K562 (cell line): ENCODE results near the gene GSTM2. TPM values are rescaled to one million over a fixed set of nuclear protein-coding genes. Genes with fewer than 3 reads are reported as not detected.

Experiments
- CTCFL ChIP-seq: IDR thresholded peaks from 2 replicates; pipeline ENCODE4 v1.6.1; 2011; ENCODE audit warnings: borderline replicate concordance, low read depth, mild to moderate bottlenecking, moderate library complexity, low read length; ENCODE audit not compliant: insufficient read depth, poor library complexity, severe bottlenecking
- HNRNPK ChIP-seq: fragments of 200-400 bp; formaldehyde crosslinking; IDR thresholded peaks from one replicate; pipeline ENCODE4 v1.6.1; 2018; ENCODE audit warnings: mild to moderate bottlenecking, low read depth, low read length; ENCODE audit not compliant: poor library complexity, severe bottlenecking
- RAD51 ChIP-seq: fragments of 450-650 bp; IDR thresholded peaks from 2 replicates; pipeline ENCODE4 v1.7.1; 2016; ENCODE audit warnings: low read depth, mild to moderate bottlenecking, borderline replicate concordance
- REST ChIP-seq, 2 experiments: fragments of 450-650 bp; formaldehyde crosslinking in 1 of 2; IDR thresholded peaks; 2 replicates each; pipeline versions ENCODE4 v1.4.0 to v1.6.1; 2014 to 2020; ENCODE audit warnings: mild to moderate bottlenecking in 2 of 2, borderline replicate concordance in 1 of 2, low read depth in 1 of 2
- TEAD2 ChIP-seq: fragments of 450-650 bp; IDR thresholded peaks from 2 replicates; pipeline ENCODE4 v1.6.1; 2016; ENCODE audit warnings: missing genetic modification characterization, control low read depth, missing compliant biosample characterization
- TSHZ1 ChIP-seq: fragments of 250-450 bp; sonication (Bioruptor Pico); IDR thresholded peaks from 2 replicates; pipeline ENCODE4 v1.4.0; 2020; ENCODE audit warnings: mild to moderate bottlenecking, moderate library complexity
- ZFP1 ChIP-seq: fragments of 450-650 bp; formaldehyde crosslinking; IDR thresholded peaks from 2 replicates; pipeline ENCODE4 v1.4.0; 2020; ENCODE audit warnings: mild to moderate bottlenecking, mixed read lengths
- ZNF212 ChIP-seq: fragments of 450-650 bp; formaldehyde crosslinking; IDR thresholded peaks from 2 replicates; pipeline ENCODE4 v1.4.0; 2020; ENCODE audit warnings: mild to moderate bottlenecking
- ZNF740 ChIP-seq, 3 experiments: fragments of 200-800 bp in 1 of 3; sonication (Bioruptor generic) in 1 of 3; sonication (generic) in 1 of 3; formaldehyde crosslinking in 1 of 3; IDR thresholded peaks; 2 replicates each; pipeline versions ENCODE4 v1.6.1 to v1.8.0; 2016 to 2022; ENCODE audit warnings: mild to moderate bottlenecking in 2 of 3, missing compliant biosample characterization in 2 of 3, missing genetic modification characterization in 2 of 3, missing genetic modification reagents in 1 of 3
- polyA plus RNA-seq, 8 experiments: library from polyadenylated mRNA; depleted of rRNA in 4 of 8; stranded (reverse) in 5 of 8; unstranded in 3 of 8; fragments of >200 nt; fragmentation: Nextera tagmentation in 2 of 8; fragmentation: Illumina TruSeq in 1 of 8; extraction: Ambion mirVana in 2 of 8; extraction: Trizol in 1 of 8; gene quantifications; 2 replicates each; pipeline versions ENCODE4 v1.2.1 to v1.2.3, GENCODE V29; 2011 to 2014; ENCODE audit warnings: inconsistent platforms in 1 of 8, missing spikeins in 1 of 8
- total RNA-seq, 7 experiments: library from RNA; depleted of rRNA in 6 of 7; stranded (reverse); fragments of >200 nt in 6 of 7; fragmentation: Illumina TruSeq in 2 of 7; extraction: Trizol in 2 of 7; gene quantifications; 2 replicates each; pipeline versions ENCODE4 v1.2.1 to v1.2.3, GENCODE V29; 2011 to 2021; ENCODE audit warnings: low replicate concordance in 1 of 7

The GSTM2 gene
- total and polyA plus RNA-seq, 9 of the 15 experiments (the other 6 are each of a cell fraction or from before 2014, with no cell fraction given), result 1.6 to 15.1 (median 6.8) TPM

GRCh38 chr1:109718495-109718894 is 50.6 kb downstream of the GSTM2 start (continued):
- no peak for TF ChIP-seq TSHZ1 (CRISPR knock-in tag)
- no peak for TF ChIP-seq HNRNPK
- TF ChIP-seq REST (IDR thresholded peaks at IDR 0.05; ENCODE audit: borderline replicate concordance), result peak; percentile 75; the same call in 1 of the 2 replicates
- TF ChIP-seq REST (CRISPR knock-in tag; IDR thresholded peaks at IDR 0.05; ENCODE audit: low read depth), result no peak
- no peak for TF ChIP-seq RAD51
- TF ChIP-seq CTCFL, result no peak
- TF ChIP-seq TEAD2 (tag), result peak; percentile 46; the same call in 1 of the 2 replicates
- TF ChIP-seq ZNF740 (CRISPR knock-in tag; IDR thresholded peaks at IDR 0.05), result no peak
- TF ChIP-seq ZNF740 (tag; IDR thresholded peaks at IDR 0.05), result no peak
- TF ChIP-seq ZNF212 (CRISPR knock-in tag), result no peak
- no peak for TF ChIP-seq ZFP1
